ENCODE results near the gene CCR6.

DNA sequence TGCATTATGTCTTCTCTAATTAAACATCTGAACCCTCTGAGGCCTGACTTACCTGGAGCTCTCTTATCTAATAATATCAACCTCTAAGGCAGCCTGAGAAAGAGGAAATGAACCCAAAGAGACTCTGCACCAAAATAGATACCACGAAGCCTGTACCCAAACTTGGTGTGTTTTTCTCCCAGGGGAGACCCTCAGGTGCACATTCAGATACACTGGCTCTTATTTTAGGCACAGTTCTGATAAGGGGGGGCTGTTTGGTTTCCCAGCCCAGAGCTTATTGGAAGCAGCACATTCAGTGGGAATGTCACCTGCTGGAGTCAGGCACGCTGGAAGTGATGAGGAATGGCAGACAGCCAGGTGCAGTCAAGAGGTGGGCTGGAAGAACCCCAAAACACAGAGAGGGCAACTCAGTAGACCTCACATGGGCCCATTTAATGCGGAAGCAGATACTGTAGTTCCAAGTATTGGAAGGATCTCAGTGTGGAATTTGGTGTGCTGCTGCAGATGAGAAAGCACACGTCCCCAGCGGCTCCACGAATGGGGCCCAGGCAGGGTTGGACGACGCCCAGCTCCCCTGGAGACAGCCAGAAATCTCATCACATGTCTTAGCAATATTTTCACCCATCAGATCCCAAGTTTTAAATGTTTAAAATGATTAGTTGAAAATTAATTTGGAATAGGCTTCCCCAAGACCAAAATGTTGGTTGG is 9.7 kb upstream of the CCR6 start:
- TF ChIP-seq, protein P1, sequence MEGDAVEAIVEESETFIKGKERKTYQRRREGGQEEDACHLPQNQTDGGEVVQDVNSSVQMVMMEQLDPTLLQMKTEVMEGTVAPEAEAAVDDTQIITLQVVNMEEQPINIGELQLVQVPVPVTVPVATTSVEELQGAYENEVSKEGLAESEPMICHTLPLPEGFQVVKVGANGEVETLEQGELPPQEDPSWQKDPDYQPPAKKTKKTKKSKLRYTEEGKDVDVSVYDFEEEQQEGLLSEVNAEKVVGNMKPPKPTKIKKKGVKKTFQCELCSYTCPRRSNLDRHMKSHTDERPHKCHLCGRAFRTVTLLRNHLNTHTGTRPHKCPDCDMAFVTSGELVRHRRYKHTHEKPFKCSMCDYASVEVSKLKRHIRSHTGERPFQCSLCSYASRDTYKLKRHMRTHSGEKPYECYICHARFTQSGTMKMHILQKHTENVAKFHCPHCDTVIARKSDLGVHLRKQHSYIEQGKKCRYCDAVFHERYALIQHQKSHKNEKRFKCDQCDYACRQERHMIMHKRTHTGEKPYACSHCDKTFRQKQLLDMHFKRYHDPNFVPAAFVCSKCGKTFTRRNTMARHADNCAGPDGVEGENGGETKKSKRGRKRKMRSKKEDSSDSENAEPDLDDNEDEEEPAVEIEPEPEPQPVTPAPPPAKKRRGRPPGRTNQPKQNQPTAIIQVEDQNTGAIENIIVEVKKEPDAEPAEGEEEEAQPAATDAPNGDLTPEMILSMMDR (IDR thresholded peaks at IDR 0.05): no peak
- TF ChIP-seq POLR2A (IDR thresholded peaks at IDR 0.05): no peak
